H9 (cell line): ENCODE measurements around the gene MRPL54. TPM values are rescaled to one million over a fixed set of nuclear protein-coding genes. Genes with fewer than 3 reads are reported as not detected.

Experiments
- DNase-seq: peaks from one replicate; pipeline ENCODE4 v3.0.0-alpha.2; 2017
- H2AFZ ChIP-seq: one replicate; pipeline ENCODE4 v1.6.1; 2013; ENCODE audit warnings: mild to moderate bottlenecking, low read length, control low read depth, moderate library complexity
- H2AK5ac ChIP-seq: 2 replicates; pipeline ENCODE4 v1.6.1; 2013; ENCODE audit warnings: low read length, control low read depth, mixed read lengths; ENCODE audit not compliant: insufficient read length
- H2BK120ac ChIP-seq: one replicate; pipeline ENCODE4 v1.6.1; 2013; ENCODE audit warnings: low read depth, mild to moderate bottlenecking, low read length, control low read depth, inconsistent platforms; ENCODE audit not compliant: poor library complexity, severe bottlenecking
- H2BK12ac ChIP-seq: 2 replicates; pipeline ENCODE4 v1.6.1; 2013; ENCODE audit warnings: low read length, control low read depth, mixed read lengths, low read depth; ENCODE audit not compliant: insufficient read length
- H2BK15ac ChIP-seq: 2 replicates; pipeline ENCODE4 v1.6.1; 2013; ENCODE audit warnings: low read depth, low read length, control low read depth
- H2BK20ac ChIP-seq: one replicate; pipeline ENCODE4 v1.6.1; 2013; ENCODE audit warnings: low read depth, mild to moderate bottlenecking, low read length, control low read depth, inconsistent platforms; ENCODE audit not compliant: poor library complexity, severe bottlenecking
- H2BK5ac ChIP-seq: 2 replicates; pipeline ENCODE4 v1.6.1; 2013; ENCODE audit warnings: low read length, control low read depth, mixed read lengths; ENCODE audit not compliant: insufficient read length
- H3K14ac ChIP-seq: 2 replicates; pipeline ENCODE4 v1.6.1; 2013; ENCODE audit warnings: low read length, control low read depth; ENCODE audit not compliant: insufficient read depth
- H3K18ac ChIP-seq: 2 replicates; pipeline ENCODE4 v1.6.1; 2013; ENCODE audit warnings: low read depth, mild to moderate bottlenecking, mixed read lengths, low read length, control low read depth; ENCODE audit not compliant: insufficient read length
- H3K23ac ChIP-seq: 2 replicates; pipeline ENCODE4 v1.6.1; 2013; ENCODE audit warnings: low read length, control low read depth, mixed read lengths, low read depth; ENCODE audit not compliant: insufficient read length
- H3K23me2 ChIP-seq: 2 replicates; pipeline ENCODE4 v1.6.1; 2013; ENCODE audit warnings: low read depth, mild to moderate bottlenecking, mixed read lengths, low read length, control low read depth; ENCODE audit not compliant: insufficient read length, poor library complexity, severe bottlenecking
- H3K27ac ChIP-seq: 2 replicates; pipeline ENCODE4 v1.5.1; 2013; ENCODE audit warnings: low read length, control low read depth, mixed read lengths, low read depth; ENCODE audit not compliant: insufficient read length
- H3K27me3 ChIP-seq: 2 replicates; pipeline ENCODE4 v1.6.1; 2013; ENCODE audit warnings: low read length, control low read depth, inconsistent platforms; ENCODE audit not compliant: insufficient read depth
- H3K4ac ChIP-seq: 2 replicates; pipeline ENCODE4 v1.6.1; 2013; ENCODE audit warnings: low read depth, mild to moderate bottlenecking, control low read depth, inconsistent platforms, low read length, moderate library complexity
- H3K4me1 ChIP-seq: 2 replicates; pipeline ENCODE4 v1.6.1; 2013; ENCODE audit warnings: low read length, control low read depth, inconsistent platforms; ENCODE audit not compliant: insufficient read depth
- H3K4me2 ChIP-seq: 2 replicates; pipeline ENCODE4 v1.6.1; 2013; ENCODE audit warnings: low read length, control low read depth, mixed read lengths; ENCODE audit not compliant: insufficient read length, insufficient read depth
- H3K56ac ChIP-seq: 2 replicates; pipeline ENCODE4 v1.6.1; 2013; ENCODE audit warnings: low read depth, mild to moderate bottlenecking, mixed read lengths, low read length, control low read depth; ENCODE audit not compliant: insufficient read length
- H3K79me1 ChIP-seq: 2 replicates; pipeline ENCODE4 v1.6.1; 2013; ENCODE audit warnings: low read depth, mild to moderate bottlenecking, moderate library complexity, low read length, control low read depth, inconsistent platforms; ENCODE audit not compliant: insufficient read depth, poor library complexity, severe bottlenecking
- H3K79me2 ChIP-seq: 2 replicates; pipeline ENCODE4 v1.6.1; 2013; ENCODE audit warnings: low read length, control low read depth, inconsistent platforms; ENCODE audit not compliant: insufficient read depth
- H3K9ac ChIP-seq: 2 replicates; pipeline ENCODE4 v1.6.1; 2013; ENCODE audit warnings: low read length, control low read depth, mixed read lengths; ENCODE audit not compliant: insufficient read length; ENCODE audit errors: extremely low read depth
- H3K9me3 ChIP-seq: one replicate; pipeline ENCODE4 v1.6.1; 2013; ENCODE audit warnings: low read depth, low read length, inconsistent platforms; ENCODE audit not compliant: control insufficient read depth
- H3T11ph ChIP-seq: one replicate; pipeline ENCODE4 v1.6.1; 2013; ENCODE audit warnings: mild to moderate bottlenecking, low read length, control low read depth, inconsistent platforms
- H4K20me1 ChIP-seq: one replicate; pipeline ENCODE4 v1.6.1; 2013; ENCODE audit not compliant: control insufficient read depth, insufficient read length, insufficient read depth
- H4K5ac ChIP-seq: 2 replicates; pipeline ENCODE4 v1.6.1; 2013; ENCODE audit warnings: low read depth, mild to moderate bottlenecking, mixed read lengths, low read length, control low read depth; ENCODE audit not compliant: insufficient read length
- H4K8ac ChIP-seq: replicated peaks from 2 replicates; pipeline ENCODE4 v1.6.1; 2013; ENCODE audit warnings: low read length, control low read depth, mixed read lengths, low read depth; ENCODE audit not compliant: insufficient read length
- H4K91ac ChIP-seq: 2 replicates; pipeline ENCODE4 v1.6.1; 2013; ENCODE audit warnings: low read depth, mild to moderate bottlenecking, moderate library complexity, mixed read lengths, low read length, control low read depth; ENCODE audit not compliant: insufficient read length
- H3K27ac Mint-ChIP-seq, 3 experiments: 2 replicates in 2 of 3; 3 replicates in 1 of 3; pipeline ENCODE4 v1.8.0; 2020 to 2021; ENCODE audit warnings: mixed read lengths in 3 of 3, mild to moderate bottlenecking in 1 of 3, moderate library complexity in 1 of 3
- H3K27me3 Mint-ChIP-seq: 2 replicates; pipeline ENCODE4 v1.8.0; 2021; ENCODE audit warnings: low read depth, mild to moderate bottlenecking, moderate library complexity, mixed read lengths
- H3K36me3 Mint-ChIP-seq, 3 experiments: 2 replicates in 2 of 3; 3 replicates in 1 of 3; pipeline ENCODE4 v1.8.0; 2020 to 2021; ENCODE audit warnings: low read depth in 3 of 3, mixed read lengths in 3 of 3; ENCODE audit not compliant: insufficient read depth in 1 of 3
- H3K4me1 Mint-ChIP-seq, 2 experiments: 2 replicates each; pipeline ENCODE4 v1.8.0; 2020; ENCODE audit warnings: mixed read lengths in 2 of 2
- H3K4me3 Mint-ChIP-seq, 2 experiments: 2 replicates in 1 of 2; 3 replicates in 1 of 2; pipeline ENCODE4 v1.8.0; 2020 to 2021; ENCODE audit warnings: mild to moderate bottlenecking in 2 of 2, mixed read lengths in 2 of 2, moderate library complexity in 1 of 2
- H3K9me3 Mint-ChIP-seq, 2 experiments: 2 replicates in 1 of 2; 3 replicates in 1 of 2; pipeline ENCODE4 v1.8.0; 2020; ENCODE audit warnings: mild to moderate bottlenecking in 2 of 2, mixed read lengths in 2 of 2, moderate library complexity in 1 of 2
- CTCF ChIP-seq: fragments of 200-600 bp; sonication (generic); conservative IDR thresholded peaks from 3 replicates; pipeline ENCODE4 v1.8.0; 2021; ENCODE audit warnings: antibody characterized with exemption, mild to moderate bottlenecking
- WGBS: extraction: QIAGEN DNeasy Blood & Tissue Kit; methylation state at CpG from one replicate; pipeline ENCODE4 v1.1.7; 2013; ENCODE audit warnings: missing lambda C conversion rate, low lambda C conversion rate, mixed read lengths; ENCODE audit not compliant: insufficient read length; ENCODE audit errors: extremely low coverage; 5-methylcytosine and 5-hydroxymethylcytosine counted together
- total RNA-seq: library from RNA; stranded (reverse); gene quantifications from 2 replicates; pipeline ENCODE4 v1.2.1, GENCODE V29; 2021

MRPL54 gene
- total RNA-seq, 1 experiment from 2014 or later: 60.0 TPM

GRCh38 chr19:3719868-3720267 is 42.6 kb upstream of the MRPL54 start:
- Histone ChIP-seq H3K4me2 (no peak overlapping the region), H3K23me2 (peaks cover 10% of the 10 kb centered on the region), H2BK120ac (no peak overlapping the region), H3K4me1 (no peaks in the 10 kb centered on the region; the same call in 1 of the 2 replicates), H3K23ac (no peak overlapping the region), H2AFZ (no peak overlapping the region), H3K14ac (no peak overlapping the region), H3K4ac (no peak overlapping the region), H2BK20ac (no peak overlapping the region), H4K8ac (no peak overlapping the region), H3K79me1 (no peaks in the 10 kb centered on the region), H2BK15ac (no peak overlapping the region), H3T11ph (no peak overlapping the region), H3K9me3 (no peaks in the 10 kb centered on the region), H2BK12ac (no peak overlapping the region), H4K20me1 (no peaks in the 10 kb centered on the region), H2BK5ac (no peak overlapping the region), H3K9ac (no peak overlapping the region), H3K18ac (no peak overlapping the region), H4K5ac (no peak overlapping the region), H3K79me2 (no peaks in the 10 kb centered on the region), H3K27me3 (no peaks in the 10 kb centered on the region), H3K56ac (no peak overlapping the region), H2AK5ac (no peak overlapping the region), H4K91ac (no peak overlapping the region), H3K27ac (no peak overlapping the region)
- Mint-ChIP-seq H3K36me3 (no peaks in the 10 kb centered on the region), H3K9me3 (no peaks in the 10 kb centered on the region; a peak in 1 of 5 replicates), H3K27ac (no peak overlapping the region), H3K4me3 (no peak overlapping the region), H3K27me3 (peaks cover 3% of the 10 kb centered on the region), H3K4me1 (peaks cover 11 to 28% of the 10 kb centered on the region in 2 experiments)
- TF ChIP-seq CTCF: no peak
- no CpG with 5 or more reads among the region's 4 CpGs for WGBS
- DNase-seq: no peak
